ENCODE results near the gene MAGT1.
"Not testable (repeated sequence)": the region's sequence is repeated elsewhere in the genome, so short reads cannot be mapped to it uniquely, and the experiment has no call there.

DNA sequence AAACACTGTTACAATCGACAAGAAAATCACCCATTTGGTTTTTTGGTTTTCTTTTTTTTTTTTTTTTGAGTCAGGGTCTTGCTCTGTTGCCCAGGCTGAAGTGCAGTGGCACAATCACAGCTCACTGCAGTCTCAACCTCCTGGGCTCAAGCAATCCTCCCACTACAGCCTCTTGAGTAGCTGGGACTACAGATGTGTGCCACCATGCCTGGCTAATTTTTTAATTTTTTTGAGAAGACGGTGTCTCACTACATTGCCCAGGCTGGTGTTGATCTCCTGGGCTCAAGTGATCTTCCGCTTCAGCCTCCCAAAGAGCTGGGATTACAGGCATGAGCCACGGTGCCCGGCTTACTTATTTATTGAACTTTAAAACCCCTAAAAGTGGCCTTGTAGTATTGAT lies 63.7 kb downstream of the MAGT1 start:
- not testable (repeated sequence) for TF ChIP-seq CTCF (conservative IDR thresholded peaks at IDR 0.05; ENCODE audit: low read length); EZH2phosphoT487 (IDR thresholded peaks at IDR 0.05; ENCODE audit: borderline replicate concordance, low read depth, low read length)
